HL-60 (cell line): ENCODE results near the gene MXD1.

Experiments
- DNase-seq, 2 experiments: peaks; one replicate each; pipeline ENCODE4 v3.0.0-alpha.2; 2010 to 2020; ENCODE audit warnings: low read depth in 1 of 2, low spot score in 1 of 2
- H3K27ac ChIP-seq: fragments of 250-450 bp; sonication (Bioruptor Pico); replicated peaks from 2 replicates; pipeline ENCODE4 v1.5.1; 2020; ENCODE audit warnings: mild to moderate bottlenecking, moderate library complexity
- H3K27me3 ChIP-seq: fragments of 250-450 bp; sonication (Bioruptor Pico); 2 replicates; pipeline ENCODE4 v1.5.1; 2021; ENCODE audit warnings: mild to moderate bottlenecking, moderate library complexity; ENCODE audit not compliant: insufficient read depth, poor library complexity, severe bottlenecking
- H3K4me3 ChIP-seq: replicated peaks from 2 replicates; pipeline ENCODE4 v1.5.1; 2011; ENCODE audit warnings: mild to moderate bottlenecking, control low read depth, low read length; ENCODE audit not compliant: insufficient read depth
- GABPA ChIP-seq: IDR thresholded peaks from 2 replicates; pipeline ENCODE4 v1.6.1; 2012; ENCODE audit warnings: low read depth
- POLR2AphosphoS5 ChIP-seq: IDR thresholded peaks from 2 replicates; pipeline ENCODE4 v1.6.1; 2012; ENCODE audit warnings: low read depth
- SPI1 ChIP-seq: IDR thresholded peaks from 2 replicates; pipeline ENCODE4 v1.6.1; 2012; ENCODE audit warnings: low read depth, mild to moderate bottlenecking, borderline replicate concordance
- TF ChIP-seq, protein P1 (sequence below): IDR thresholded peaks from 2 replicates; pipeline ENCODE4 v1.6.1; 2012; ENCODE audit warnings: low read depth; ENCODE audit not compliant: insufficient replicate concordance
- TF ChIP-seq, protein P2 (sequence below): IDR thresholded peaks from one replicate; pipeline ENCODE4 v1.5.1; 2011; ENCODE audit warnings: low read length, control low read depth, inconsistent platforms; ENCODE audit not compliant: insufficient read depth

MXD1 gene

DNA sequence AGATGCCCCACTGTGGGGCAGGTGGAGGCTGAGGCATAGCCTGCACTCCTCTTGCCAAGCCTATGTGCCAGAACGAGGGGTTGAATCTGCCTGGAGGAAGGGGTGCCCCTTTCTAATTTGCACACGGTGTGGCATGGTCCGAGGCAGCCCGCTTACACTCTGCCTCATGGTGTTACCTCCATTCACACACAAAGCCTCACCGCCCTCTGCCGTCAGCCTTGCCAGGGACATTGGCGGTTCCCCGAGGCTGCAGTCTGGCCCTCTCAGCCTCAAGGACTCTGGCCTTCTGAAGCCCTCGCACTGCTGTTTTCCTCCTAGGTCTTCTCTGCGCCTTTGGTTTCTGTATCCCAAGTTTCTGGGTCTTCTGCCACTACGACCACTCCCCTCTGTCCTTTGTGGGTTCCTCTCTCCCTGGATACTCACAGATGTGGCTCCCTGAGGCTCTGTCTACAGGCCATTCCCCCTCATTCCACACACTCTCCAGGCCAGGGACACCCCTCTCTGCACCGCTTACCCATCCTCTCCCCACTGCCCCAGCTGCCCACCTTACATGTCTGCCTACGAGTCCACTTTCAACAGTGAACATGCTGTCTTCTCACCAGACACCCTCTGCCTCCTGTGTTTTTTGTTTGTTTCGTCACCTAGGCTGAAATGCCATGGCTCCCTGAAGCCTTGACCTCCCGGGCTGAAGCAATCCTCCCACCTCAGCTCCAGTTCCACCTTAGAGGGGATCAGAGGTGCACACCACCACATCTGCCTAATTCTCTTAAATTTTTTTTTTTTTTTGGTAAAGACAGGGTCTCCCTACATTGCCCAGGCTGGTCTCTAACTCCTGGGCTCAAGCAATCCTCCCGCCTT lies 54.4 kb downstream of the MXD1 start:
- no peak overlapping the region for H3K4me3 ChIP-seq
- TF ChIP-seq POLR2AphosphoS5 (no peak), SPI1 (no peak)
- no peaks in the 10 kb centered on the region for H3K27me3 ChIP-seq
- DNase-seq, result no peak
- no peak overlapping the region for H3K27ac ChIP-seq

DNA sequence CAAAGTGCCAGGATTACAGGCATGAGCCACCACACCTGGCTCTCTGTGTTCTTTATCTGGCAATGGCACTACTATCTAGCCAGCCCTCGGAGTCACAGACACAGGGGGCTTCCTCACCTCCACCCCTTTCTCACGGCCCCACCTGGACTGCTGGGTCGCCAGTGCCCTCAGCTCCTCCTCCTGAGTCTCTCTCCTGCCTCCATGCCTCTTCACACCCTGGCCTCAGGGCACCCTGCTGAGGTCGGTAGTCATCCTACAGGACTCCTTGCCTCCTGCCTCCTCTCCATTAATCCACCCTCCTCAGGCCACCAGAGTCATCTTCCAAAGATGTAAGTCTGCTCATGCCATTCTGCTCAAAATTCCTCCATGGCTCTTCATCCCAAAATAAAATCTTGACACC lies 55.1 kb downstream of the MXD1 start:
- DNase-seq, result no peak
- Histone ChIP-seq H3K4me3 (no peak overlapping the region), H3K27ac (no peak overlapping the region), H3K27me3 (no peaks in the 10 kb centered on the region)
- TF ChIP-seq GABPA (no peak), SPI1 (no peak), POLR2AphosphoS5 (no peak)
- TF ChIP-seq, protein P1, sequence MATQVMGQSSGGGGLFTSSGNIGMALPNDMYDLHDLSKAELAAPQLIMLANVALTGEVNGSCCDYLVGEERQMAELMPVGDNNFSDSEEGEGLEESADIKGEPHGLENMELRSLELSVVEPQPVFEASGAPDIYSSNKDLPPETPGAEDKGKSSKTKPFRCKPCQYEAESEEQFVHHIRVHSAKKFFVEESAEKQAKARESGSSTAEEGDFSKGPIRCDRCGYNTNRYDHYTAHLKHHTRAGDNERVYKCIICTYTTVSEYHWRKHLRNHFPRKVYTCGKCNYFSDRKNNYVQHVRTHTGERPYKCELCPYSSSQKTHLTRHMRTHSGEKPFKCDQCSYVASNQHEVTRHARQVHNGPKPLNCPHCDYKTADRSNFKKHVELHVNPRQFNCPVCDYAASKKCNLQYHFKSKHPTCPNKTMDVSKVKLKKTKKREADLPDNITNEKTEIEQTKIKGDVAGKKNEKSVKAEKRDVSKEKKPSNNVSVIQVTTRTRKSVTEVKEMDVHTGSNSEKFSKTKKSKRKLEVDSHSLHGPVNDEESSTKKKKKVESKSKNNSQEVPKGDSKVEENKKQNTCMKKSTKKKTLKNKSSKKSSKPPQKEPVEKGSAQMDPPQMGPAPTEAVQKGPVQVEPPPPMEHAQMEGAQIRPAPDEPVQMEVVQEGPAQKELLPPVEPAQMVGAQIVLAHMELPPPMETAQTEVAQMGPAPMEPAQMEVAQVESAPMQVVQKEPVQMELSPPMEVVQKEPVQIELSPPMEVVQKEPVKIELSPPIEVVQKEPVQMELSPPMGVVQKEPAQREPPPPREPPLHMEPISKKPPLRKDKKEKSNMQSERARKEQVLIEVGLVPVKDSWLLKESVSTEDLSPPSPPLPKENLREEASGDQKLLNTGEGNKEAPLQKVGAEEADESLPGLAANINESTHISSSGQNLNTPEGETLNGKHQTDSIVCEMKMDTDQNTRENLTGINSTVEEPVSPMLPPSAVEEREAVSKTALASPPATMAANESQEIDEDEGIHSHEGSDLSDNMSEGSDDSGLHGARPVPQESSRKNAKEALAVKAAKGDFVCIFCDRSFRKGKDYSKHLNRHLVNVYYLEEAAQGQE, result no peak
- TF ChIP-seq, protein P2, sequence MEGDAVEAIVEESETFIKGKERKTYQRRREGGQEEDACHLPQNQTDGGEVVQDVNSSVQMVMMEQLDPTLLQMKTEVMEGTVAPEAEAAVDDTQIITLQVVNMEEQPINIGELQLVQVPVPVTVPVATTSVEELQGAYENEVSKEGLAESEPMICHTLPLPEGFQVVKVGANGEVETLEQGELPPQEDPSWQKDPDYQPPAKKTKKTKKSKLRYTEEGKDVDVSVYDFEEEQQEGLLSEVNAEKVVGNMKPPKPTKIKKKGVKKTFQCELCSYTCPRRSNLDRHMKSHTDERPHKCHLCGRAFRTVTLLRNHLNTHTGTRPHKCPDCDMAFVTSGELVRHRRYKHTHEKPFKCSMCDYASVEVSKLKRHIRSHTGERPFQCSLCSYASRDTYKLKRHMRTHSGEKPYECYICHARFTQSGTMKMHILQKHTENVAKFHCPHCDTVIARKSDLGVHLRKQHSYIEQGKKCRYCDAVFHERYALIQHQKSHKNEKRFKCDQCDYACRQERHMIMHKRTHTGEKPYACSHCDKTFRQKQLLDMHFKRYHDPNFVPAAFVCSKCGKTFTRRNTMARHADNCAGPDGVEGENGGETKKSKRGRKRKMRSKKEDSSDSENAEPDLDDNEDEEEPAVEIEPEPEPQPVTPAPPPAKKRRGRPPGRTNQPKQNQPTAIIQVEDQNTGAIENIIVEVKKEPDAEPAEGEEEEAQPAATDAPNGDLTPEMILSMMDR, result no peak

DNA sequence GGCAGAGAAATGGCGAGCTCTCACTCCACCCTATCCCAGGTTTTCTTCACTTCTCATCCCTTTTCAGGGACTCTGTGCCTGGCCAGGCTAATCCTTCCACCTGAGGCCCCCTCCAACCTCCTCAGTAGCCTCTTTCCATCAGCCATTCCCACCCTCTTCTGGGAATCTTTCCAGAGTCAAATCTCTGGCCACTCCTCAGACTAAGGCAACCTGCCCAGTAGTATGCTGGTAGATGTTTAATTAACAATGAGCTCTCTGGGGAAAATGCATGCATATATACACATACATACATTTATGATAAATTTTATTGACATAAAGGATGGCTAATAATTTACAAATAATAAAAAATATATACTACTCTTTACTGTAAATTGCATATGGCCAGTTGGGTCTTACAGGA lies 57.9 kb downstream of the MXD1 start:
- DNase-seq, result no peak
- Histone ChIP-seq H3K27me3 (no peaks in the 10 kb centered on the region), H3K4me3 (no peak overlapping the region), H3K27ac (no peak overlapping the region)
- TF ChIP-seq, protein P1, result no peak

DNA sequence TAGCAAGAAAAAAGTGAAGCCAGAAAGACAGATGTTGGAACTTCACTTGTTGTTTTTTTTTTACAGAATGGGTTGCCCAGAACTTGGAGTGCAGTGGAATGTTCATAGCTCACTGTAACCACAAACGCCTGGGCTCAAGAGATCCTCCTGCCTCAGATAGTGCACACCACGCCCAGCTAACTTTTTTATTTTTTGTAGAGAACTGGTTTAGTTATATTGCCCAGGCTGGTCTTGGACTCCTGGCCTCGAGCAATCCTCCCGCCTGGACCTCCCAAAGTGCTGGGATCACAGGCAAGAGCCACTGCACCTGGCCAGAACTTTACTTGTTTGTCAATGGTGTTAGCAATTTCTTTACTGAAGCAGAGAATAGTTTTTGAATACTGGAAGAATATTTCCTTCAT lies 58.4 kb downstream of the MXD1 start:
- TF ChIP-seq GABPA (no peak), SPI1 (no peak), POLR2AphosphoS5 (no peak)
- TF ChIP-seq, protein P1, result no peak
- TF ChIP-seq, protein P2, result no peak
- H3K4me3 ChIP-seq, result no peak overlapping the region
- no peak for DNase-seq
- no peak overlapping the region for H3K27ac ChIP-seq
- H3K27me3 ChIP-seq, result no peaks in the 10 kb centered on the region
